ENCODE data around the gene SHBG.
"Not testable (repeated sequence)": the region's sequence is repeated elsewhere in the genome, so short reads cannot be mapped to it uniquely, and the experiment has no call there.

The SHBG gene

DNA sequence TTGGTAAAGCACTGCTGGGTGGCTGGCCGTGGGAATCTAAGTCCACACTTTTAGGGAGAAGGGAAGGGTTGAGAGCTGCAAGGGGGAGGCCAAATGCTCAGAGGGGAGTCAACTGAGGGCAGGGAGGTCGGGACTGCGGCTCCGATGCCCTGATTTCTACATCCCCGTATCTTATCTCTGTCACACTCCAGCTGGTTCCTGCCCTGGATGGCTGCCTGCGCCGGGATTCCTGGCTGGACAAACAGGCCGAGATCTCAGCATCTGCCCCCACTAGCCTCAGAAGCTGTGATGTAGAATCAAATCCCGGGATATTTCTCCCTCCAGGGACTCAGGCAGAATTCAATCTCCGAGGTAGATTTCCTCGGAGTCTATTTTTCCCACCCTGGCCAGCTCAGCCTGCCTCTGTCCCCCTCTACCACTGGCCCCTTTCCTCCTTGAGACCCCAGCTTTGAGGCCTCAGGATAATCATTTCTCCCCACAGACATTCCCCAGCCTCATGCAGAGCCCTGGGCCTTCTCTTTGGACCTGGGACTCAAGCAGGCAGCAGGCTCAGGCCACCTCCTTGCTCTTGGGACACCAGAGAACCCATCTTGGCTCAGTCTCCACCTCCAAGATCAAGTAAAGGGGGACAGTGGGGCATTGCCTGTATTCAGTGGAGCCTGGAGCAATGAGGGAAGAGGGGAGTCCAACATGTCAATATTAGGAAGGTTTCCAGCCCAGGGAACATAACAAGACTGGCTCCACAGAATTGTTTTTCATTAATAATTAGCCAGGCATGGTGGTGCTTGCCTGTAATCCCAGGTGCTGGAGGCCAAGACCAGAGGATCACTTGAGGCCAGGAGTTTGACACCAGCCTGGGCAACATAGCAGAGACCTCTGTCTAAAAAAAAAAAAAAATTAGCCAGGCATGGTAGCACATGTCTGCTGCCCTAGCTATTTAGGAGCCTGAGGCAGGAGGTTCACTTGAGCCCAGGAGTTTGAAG lies 1.8 kb downstream of the SHBG start:
- H3K4me1 ChIP-seq (ENCODE audit: control insufficient read depth, insufficient read depth, low read length), result peaks cover 21% of the 10 kb centered on the region
- H3K9me3 ChIP-seq (ENCODE audit: control insufficient read depth, insufficient read depth, low read depth, low read length), result no peaks in the 10 kb centered on the region
- no peaks in the 10 kb centered on the region for H3K36me3 ChIP-seq (ENCODE audit: control insufficient read depth, insufficient read depth, low read length)
- H3K9ac ChIP-seq (ENCODE audit: low read length), result no peak overlapping the region
- no peak overlapping the region for H3K27ac ChIP-seq (ENCODE audit: low read depth, low read length)
- H3K27me3 ChIP-seq (ENCODE audit: control insufficient read depth, insufficient read depth, low read length), result no peaks in the 10 kb centered on the region
- no peak overlapping the region for H3K4me3 ChIP-seq (ENCODE audit: low read depth, low read length)

DNA sequence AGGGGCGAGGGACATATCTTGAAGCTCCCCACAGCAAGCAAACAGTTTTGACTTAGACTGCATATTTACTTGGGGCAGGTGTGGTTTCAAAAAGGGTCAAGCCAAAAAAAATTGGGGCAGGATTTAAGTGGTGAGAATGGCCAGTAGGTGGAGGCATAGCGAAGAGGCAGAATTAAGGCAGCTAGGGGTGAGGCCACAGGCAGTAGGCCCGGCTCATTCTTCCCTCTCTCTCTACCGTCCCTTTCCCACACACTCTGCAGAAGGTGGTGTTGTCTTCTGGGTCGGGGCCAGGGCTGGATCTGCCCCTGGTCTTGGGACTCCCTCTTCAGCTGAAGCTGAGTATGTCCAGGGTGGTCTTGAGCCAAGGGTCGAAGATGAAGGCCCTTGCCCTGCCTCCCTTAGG lies 2.6 kb downstream of the SHBG start:
- peaks cover 21% of the 10 kb centered on the region for H3K4me1 ChIP-seq (ENCODE audit: control insufficient read depth, insufficient read depth, low read length)
- H3K9ac ChIP-seq (ENCODE audit: low read length), result no peak overlapping the region
- no peaks in the 10 kb centered on the region for H3K36me3 ChIP-seq (ENCODE audit: control insufficient read depth, insufficient read depth, low read length)
- no peak overlapping the region for H3K4me3 ChIP-seq (ENCODE audit: low read depth, low read length)
- H3K27me3 ChIP-seq (ENCODE audit: control insufficient read depth, insufficient read depth, low read length), result no peaks in the 10 kb centered on the region
- H3K27ac ChIP-seq (ENCODE audit: low read depth, low read length), result no peak overlapping the region
- H3K9me3 ChIP-seq (ENCODE audit: control insufficient read depth, insufficient read depth, low read depth, low read length), result no peaks in the 10 kb centered on the region

DNA sequence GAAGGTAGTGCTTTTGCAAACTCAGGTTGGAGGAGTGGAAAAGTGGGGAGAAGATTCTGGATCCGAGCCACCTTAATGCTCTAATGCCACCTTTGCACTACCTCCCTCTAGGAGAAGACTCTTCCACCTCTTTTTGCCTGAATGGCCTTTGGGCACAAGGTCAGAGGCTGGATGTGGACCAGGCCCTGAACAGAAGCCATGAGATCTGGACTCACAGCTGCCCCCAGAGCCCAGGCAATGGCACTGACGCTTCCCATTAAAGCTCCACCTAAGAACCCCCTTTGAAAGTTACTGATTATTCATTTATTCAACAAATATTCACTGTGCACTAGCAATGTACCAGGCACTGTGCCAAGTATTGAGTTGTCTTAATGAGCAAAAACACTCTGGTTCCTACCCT lies 3.2 kb downstream of the SHBG start:
- Histone ChIP-seq H3K9me3 (ENCODE audit: control insufficient read depth, insufficient read depth, low read depth, low read length) (no peaks in the 10 kb centered on the region), H3K27me3 (ENCODE audit: control insufficient read depth, insufficient read depth, low read length) (no peaks in the 10 kb centered on the region), H3K9ac (ENCODE audit: low read length) (no peak overlapping the region), H3K27ac (ENCODE audit: low read depth, low read length) (no peak overlapping the region), H3K36me3 (ENCODE audit: control insufficient read depth, insufficient read depth, low read length) (no peaks in the 10 kb centered on the region), H3K4me1 (ENCODE audit: control insufficient read depth, insufficient read depth, low read length) (peaks cover 21% of the 10 kb centered on the region), H3K4me3 (ENCODE audit: low read depth, low read length) (no peak overlapping the region)

DNA sequence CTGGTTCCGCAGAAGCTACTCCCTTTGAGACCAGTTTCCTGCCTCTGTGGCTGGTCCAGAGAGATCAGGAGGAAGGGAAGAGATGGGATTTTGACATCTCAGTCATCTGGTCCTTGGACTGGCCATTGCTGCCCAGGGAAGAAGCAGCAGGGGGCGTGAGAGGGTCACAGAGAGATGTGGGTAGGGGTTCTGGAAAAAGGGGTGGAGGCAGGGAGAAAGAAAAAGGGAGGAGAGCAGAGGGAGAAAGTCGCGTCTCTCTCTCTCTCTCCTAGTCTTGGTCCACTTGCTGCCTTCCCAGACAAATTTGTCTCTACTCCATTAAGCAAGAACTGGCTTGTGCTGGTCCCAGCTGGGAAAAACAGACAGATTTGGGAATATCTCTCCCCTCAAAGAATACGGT lies 4.4 kb downstream of the SHBG start:
- H3K4me1 ChIP-seq (ENCODE audit: control insufficient read depth, insufficient read depth, low read length), result peaks cover 21% of the 10 kb centered on the region
- H3K36me3 ChIP-seq (ENCODE audit: control insufficient read depth, insufficient read depth, low read length), result no peaks in the 10 kb centered on the region
- H3K27ac ChIP-seq (ENCODE audit: low read depth, low read length), result no peak overlapping the region
- H3K9ac ChIP-seq (ENCODE audit: low read length), result no peak overlapping the region
- no peaks in the 10 kb centered on the region for H3K27me3 ChIP-seq (ENCODE audit: control insufficient read depth, insufficient read depth, low read length)
- no peak overlapping the region for H3K4me3 ChIP-seq (ENCODE audit: low read depth, low read length)
- no peaks in the 10 kb centered on the region for H3K9me3 ChIP-seq (ENCODE audit: control insufficient read depth, insufficient read depth, low read depth, low read length)

DNA sequence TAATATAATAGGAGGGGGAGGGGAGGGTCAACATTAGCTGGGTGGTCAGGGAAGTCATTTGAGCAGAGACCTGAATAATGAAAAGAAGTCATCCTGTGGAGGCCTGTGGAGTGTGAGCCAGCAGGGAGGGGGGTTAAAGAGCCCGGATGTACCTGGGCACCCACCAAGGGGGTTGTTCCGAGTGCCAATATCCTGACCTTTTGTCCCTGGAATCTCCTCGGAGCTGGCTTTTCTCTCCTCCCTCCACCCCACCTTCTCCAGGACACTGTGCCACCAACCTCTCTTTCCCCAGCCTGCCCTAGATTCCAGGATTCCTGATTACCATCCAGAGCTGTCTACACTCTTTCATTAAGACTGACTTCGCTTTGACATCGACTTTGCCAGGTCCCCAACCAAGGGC lies 6.2 kb downstream of the SHBG start:
- Histone ChIP-seq H3K9ac (ENCODE audit: low read length) (no peak overlapping the region), H3K27me3 (ENCODE audit: control insufficient read depth, insufficient read depth, low read length) (no peaks in the 10 kb centered on the region), H3K4me3 (ENCODE audit: low read depth, low read length) (no peak overlapping the region), H3K4me1 (ENCODE audit: control insufficient read depth, insufficient read depth, low read length) (peaks cover 21% of the 10 kb centered on the region), H3K27ac (ENCODE audit: low read depth, low read length) (no peak overlapping the region), H3K36me3 (ENCODE audit: control insufficient read depth, insufficient read depth, low read length) (no peaks in the 10 kb centered on the region), H3K9me3 (ENCODE audit: control insufficient read depth, insufficient read depth, low read depth, low read length) (no peaks in the 10 kb centered on the region)

DNA sequence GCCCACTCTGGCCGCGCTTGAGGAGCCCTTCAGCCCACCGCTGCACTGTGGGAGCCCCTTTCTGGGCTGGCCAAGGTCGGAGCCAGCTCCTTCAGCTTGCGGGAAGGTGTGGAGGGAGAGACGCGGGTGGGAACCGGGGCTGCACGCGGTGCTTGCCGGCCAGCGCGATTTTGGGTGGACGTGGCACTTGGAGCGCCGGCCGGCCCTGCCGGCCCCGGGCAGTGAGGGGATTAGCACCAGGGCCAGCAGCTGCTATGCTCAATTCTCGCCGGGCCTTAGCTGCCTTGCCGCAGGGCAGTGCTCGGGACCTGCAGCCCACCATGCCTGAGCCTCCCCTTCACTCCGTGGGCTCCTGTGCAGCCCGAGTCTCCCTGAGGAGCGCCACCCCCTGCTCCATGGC lies 10.8 kb downstream of the SHBG start:
- Histone ChIP-seq H3K36me3 (ENCODE audit: control insufficient read depth, insufficient read depth, low read length) (no peaks in the 10 kb centered on the region), H3K4me1 (ENCODE audit: control insufficient read depth, insufficient read depth, low read length) (peaks cover 8% of the 10 kb centered on the region), H3K27ac (ENCODE audit: low read depth, low read length) (no peak overlapping the region), H3K9ac (ENCODE audit: low read length) (no peak overlapping the region), H3K27me3 (ENCODE audit: control insufficient read depth, insufficient read depth, low read length) (no peaks in the 10 kb centered on the region), H3K4me3 (ENCODE audit: low read depth, low read length) (no peak overlapping the region), H3K9me3 (ENCODE audit: control insufficient read depth, insufficient read depth, low read depth, low read length) (no peaks in the 10 kb centered on the region)

DNA sequence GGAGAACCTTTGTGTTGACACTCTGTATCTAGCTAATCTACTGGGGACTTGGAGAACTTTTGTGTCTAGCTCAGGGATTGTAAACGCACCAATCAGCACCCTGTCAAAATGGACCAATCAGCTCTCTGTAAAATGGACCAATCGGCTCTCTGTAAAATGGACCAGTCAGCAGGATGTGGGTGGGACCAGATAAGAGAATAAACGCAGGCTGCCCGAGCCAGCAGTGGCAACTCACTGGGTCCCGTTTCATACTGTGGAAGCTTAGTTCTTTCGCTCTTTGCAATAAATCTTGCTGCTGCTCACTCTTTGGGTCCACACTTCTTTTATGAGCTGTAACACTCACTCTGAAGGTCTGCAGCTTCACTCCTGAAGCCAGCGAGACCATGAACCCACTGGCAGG lies 11.7 kb downstream of the SHBG start:
- not testable (repeated sequence) for H3K9me3 ChIP-seq (ENCODE audit: control insufficient read depth, insufficient read depth, low read depth, low read length); H3K4me1 ChIP-seq (ENCODE audit: control insufficient read depth, insufficient read depth, low read length); H3K9ac ChIP-seq (ENCODE audit: low read length); H3K36me3 ChIP-seq (ENCODE audit: control insufficient read depth, insufficient read depth, low read length); H3K4me3 ChIP-seq (ENCODE audit: low read depth, low read length); H3K27me3 ChIP-seq (ENCODE audit: control insufficient read depth, insufficient read depth, low read length); H3K27ac ChIP-seq (ENCODE audit: low read depth, low read length)

DNA sequence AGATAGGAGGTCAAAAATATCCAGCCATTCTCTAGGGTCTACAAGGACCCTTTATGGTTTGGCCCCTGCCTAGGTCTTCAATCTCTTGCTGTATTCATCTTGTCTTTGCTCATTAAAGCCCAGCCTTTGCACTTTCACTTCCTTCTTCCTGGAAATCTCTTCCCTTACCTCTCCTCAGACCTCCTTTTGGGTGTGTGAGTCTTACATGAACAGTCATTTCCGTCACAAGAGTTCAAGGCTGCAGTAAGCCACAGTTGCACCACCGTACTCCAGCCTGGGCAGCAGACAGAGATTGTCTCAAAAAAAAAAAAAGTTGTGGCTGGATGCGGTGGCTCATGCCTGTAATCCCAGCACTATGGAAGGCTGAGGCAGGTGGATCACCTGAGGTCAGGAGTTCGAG lies 14.8 kb downstream of the SHBG start:
- no peak overlapping the region for H3K9ac ChIP-seq (ENCODE audit: low read length)
- peaks cover 2% of the 10 kb centered on the region for H3K27me3 ChIP-seq (ENCODE audit: control insufficient read depth, insufficient read depth, low read length)
- peaks cover under 1% of the 10 kb centered on the region; the same call in 1 of the 2 replicates for H3K4me1 ChIP-seq (ENCODE audit: control insufficient read depth, insufficient read depth, low read length)
- no peaks in the 10 kb centered on the region for H3K36me3 ChIP-seq (ENCODE audit: control insufficient read depth, insufficient read depth, low read length)
- H3K27ac ChIP-seq (ENCODE audit: low read depth, low read length), result no peak overlapping the region
- H3K4me3 ChIP-seq (ENCODE audit: low read depth, low read length), result no peak overlapping the region
- H3K9me3 ChIP-seq (ENCODE audit: control insufficient read depth, insufficient read depth, low read depth, low read length), result no peaks in the 10 kb centered on the region

DNA sequence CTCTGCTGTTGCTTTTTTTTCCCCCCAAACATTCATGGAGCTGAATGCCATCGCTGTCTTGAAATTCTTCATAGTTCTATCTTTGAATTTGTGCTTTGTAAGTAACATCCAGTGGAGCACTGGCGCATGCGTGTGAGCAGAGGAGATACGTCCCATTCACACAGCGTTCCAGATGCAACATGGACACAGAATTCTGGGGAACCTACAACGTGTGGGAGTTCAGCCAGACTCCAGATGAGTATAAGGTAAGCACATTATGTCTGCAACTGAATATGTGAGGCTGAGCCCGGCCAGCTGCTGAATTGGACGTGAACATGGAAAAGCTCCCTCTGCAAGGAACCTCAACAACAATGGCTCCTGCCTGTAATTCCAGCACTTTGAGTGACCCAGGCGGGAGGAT lies 16.5 kb downstream of the SHBG start:
- Histone ChIP-seq H3K4me1 (ENCODE audit: control insufficient read depth, insufficient read depth, low read length) (peaks cover 6% of the 10 kb centered on the region; the same call in 1 of the 2 replicates), H3K4me3 (ENCODE audit: low read depth, low read length) (no peak overlapping the region), H3K9ac (ENCODE audit: low read length) (no peak overlapping the region), H3K27ac (ENCODE audit: low read depth, low read length) (no peak overlapping the region), H3K27me3 (ENCODE audit: control insufficient read depth, insufficient read depth, low read length) (peaks cover 14% of the 10 kb centered on the region), H3K36me3 (ENCODE audit: control insufficient read depth, insufficient read depth, low read length) (no peaks in the 10 kb centered on the region), H3K9me3 (ENCODE audit: control insufficient read depth, insufficient read depth, low read depth, low read length) (no peaks in the 10 kb centered on the region)

DNA sequence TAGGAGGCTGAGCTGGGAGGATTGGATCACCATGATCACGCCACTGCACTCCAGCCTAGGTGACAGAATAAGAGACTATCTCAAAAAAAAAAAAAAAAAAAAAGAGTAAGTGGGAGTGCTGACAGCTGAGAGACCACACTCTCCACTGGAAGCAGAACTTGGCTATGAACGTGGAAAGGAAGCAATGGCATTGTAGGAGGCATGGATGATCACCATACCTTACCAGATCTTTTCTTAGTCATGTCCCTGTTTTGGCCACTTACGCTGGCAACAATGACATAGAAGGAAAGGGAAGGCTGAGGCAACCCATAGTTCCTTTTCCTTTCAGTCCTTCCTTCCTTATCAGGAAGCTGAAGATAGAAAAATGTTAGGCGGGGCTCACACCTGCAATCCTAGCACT lies 17.1 kb downstream of the SHBG start:
- H3K4me1 ChIP-seq (ENCODE audit: control insufficient read depth, insufficient read depth, low read length), result peaks cover 6% of the 10 kb centered on the region; the same call in 1 of the 2 replicates
- H3K27ac ChIP-seq (ENCODE audit: low read depth, low read length), result no peak overlapping the region
- H3K36me3 ChIP-seq (ENCODE audit: control insufficient read depth, insufficient read depth, low read length), result no peaks in the 10 kb centered on the region
- H3K9me3 ChIP-seq (ENCODE audit: control insufficient read depth, insufficient read depth, low read depth, low read length), result no peaks in the 10 kb centered on the region
- no peak overlapping the region for H3K4me3 ChIP-seq (ENCODE audit: low read depth, low read length)
- peaks cover 19% of the 10 kb centered on the region for H3K27me3 ChIP-seq (ENCODE audit: control insufficient read depth, insufficient read depth, low read length)
- no peak overlapping the region for H3K9ac ChIP-seq (ENCODE audit: low read length)

DNA sequence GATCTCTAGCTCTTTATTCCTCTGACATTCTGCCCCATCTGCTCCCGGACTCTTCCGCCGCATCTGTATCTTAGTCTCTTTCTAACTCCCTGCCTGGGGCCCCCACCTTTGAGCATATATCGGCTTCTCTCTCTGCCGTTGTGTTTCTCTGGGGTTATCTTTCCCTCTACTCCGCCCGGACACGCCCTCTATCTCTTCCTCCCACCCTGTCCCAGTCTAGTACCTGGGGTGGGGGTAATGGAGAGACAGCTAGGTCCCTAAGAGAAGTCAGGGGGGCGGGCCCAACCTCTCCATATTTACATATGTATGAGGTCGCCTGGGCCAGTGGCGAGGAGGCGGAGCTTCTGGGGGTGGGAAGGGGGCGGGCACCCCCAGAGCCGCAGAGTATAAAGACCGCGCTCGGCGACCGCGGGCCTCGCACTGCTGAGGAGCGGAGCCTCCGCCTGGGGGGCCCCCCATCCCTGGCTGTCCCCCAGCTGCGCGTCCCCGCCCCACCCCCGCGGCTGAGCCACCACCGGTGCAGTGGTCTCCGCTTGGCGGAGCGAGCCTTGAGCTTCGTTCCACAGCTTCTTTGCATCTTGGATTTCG lies 20.7 kb downstream of the SHBG start, which contains the start of gene ATP1B2:
ATP1B2 (plus strand) TSS at position 418 of the 588 bp plus-strand sequence. CDS start 593 bp downstream, outside the sequence.
- Histone ChIP-seq H3K27me3 (ENCODE audit: control insufficient read depth, insufficient read depth, low read length) (peaks cover 43% of the 10 kb centered on the region), H3K36me3 (ENCODE audit: control insufficient read depth, insufficient read depth, low read length) (no peaks in the 10 kb centered on the region), H3K9ac (ENCODE audit: low read length) (no peak within 1 kb of the TSS), H3K4me3 (ENCODE audit: low read depth, low read length) (peak within 1 kb of the TSS; percentile 77), H3K27ac (ENCODE audit: low read depth, low read length) (no peak within 1 kb of the TSS), H3K9me3 (ENCODE audit: control insufficient read depth, insufficient read depth, low read depth, low read length) (no peaks in the 10 kb centered on the region), H3K4me1 (ENCODE audit: control insufficient read depth, insufficient read depth, low read length) (peaks cover 16% of the 10 kb centered on the region)
